ENCODE results near the gene ANKEF1. TPM values are rescaled to one million over a fixed set of nuclear protein-coding genes. Genes with fewer than 3 reads are reported as not detected.

ANKEF1 gene
- total RNA-seq, 3 donors from 2014 or later = 3.5 to 6.7 (median 6.1) TPM

- intact Hi-C loops (cut with DNase I, micrococcal nuclease) = no loop called here
- Histone ChIP-seq H3K4me1 (ENCODE audit: low read depth) (no peaks in the 10 kb centered on the region), H3K9me3 (no peaks in the 10 kb centered on the region), H3K36me3 (ENCODE audit: low read depth) (no peaks in the 10 kb centered on the region), H3K4me3 (no peak overlapping the region)
- TF ChIP-seq, protein P1, sequence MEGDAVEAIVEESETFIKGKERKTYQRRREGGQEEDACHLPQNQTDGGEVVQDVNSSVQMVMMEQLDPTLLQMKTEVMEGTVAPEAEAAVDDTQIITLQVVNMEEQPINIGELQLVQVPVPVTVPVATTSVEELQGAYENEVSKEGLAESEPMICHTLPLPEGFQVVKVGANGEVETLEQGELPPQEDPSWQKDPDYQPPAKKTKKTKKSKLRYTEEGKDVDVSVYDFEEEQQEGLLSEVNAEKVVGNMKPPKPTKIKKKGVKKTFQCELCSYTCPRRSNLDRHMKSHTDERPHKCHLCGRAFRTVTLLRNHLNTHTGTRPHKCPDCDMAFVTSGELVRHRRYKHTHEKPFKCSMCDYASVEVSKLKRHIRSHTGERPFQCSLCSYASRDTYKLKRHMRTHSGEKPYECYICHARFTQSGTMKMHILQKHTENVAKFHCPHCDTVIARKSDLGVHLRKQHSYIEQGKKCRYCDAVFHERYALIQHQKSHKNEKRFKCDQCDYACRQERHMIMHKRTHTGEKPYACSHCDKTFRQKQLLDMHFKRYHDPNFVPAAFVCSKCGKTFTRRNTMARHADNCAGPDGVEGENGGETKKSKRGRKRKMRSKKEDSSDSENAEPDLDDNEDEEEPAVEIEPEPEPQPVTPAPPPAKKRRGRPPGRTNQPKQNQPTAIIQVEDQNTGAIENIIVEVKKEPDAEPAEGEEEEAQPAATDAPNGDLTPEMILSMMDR (IDR thresholded peaks at IDR 0.05) = no peak
- ATAC-seq (no peak), DNase-seq (no peak)
Observed at GRCh38 chr20:10004900-10005299, 29.9 kb upstream of the ANKEF1 start.

DNA sequence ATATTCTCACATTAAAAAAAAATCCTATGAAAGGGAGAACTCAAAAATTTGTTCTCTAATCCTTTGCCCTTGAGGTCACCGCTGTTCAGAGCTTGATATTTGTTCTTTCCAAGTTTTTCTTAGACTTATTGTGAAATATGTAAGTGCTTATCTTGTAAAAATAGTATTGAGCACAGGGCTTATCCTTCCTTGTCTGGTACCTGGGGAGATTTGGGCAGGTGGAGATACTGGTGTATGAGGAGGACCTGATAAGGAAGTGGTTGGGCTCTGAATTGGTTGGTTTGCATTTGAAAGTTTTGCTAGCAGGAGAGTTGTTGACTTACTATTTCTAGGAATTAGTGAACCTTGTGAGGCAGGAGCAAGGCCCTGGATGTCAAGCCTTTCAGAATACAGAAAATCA, 28.9 kb upstream of the ANKEF1 start:
- Histone ChIP-seq H3K9me3 (no peaks in the 10 kb centered on the region), H3K4me3 (no peak overlapping the region), H3K36me3 (ENCODE audit: low read depth) (no peaks in the 10 kb centered on the region), H3K4me1 (ENCODE audit: low read depth) (no peaks in the 10 kb centered on the region)
- intact Hi-C loops (cut with DNase I, micrococcal nuclease) = no loop called here
- TF ChIP-seq, protein P1 (IDR thresholded peaks at IDR 0.05) = no peak
- ATAC-seq (no peak), DNase-seq (no peak)

DNA sequence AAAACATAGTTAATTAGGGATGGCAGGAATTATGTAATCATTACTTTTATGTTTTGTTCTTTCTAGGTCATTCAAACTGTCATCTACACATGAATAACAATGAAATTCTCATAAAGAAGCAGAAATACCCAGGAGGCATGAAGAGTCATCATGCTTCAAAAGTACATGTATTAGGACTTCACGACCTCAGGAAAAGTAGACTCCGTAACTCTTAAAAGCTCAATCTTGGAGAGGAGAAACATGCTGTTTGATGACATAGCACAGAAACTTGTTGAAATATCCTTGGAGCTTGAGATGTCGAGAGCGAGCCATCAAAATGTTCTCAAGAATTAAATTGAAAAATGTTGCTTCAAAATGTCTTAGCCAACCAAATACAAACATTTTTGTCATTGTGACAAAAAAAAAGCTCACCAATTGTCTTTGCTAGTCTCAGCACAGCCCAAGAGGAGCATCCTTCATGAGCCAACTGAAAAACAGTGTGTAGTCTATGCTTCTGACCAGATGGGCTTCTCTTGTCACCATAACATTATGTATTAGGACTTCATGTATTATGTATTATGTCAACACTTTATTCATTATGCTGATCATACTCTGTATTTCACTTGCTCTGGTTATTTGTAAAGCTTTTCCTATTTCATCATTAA, 28.2 kb upstream of the ANKEF1 start:
- TF ChIP-seq, protein P1 (IDR thresholded peaks at IDR 0.05) = no peak
- H3K4me3 ChIP-seq = no peak overlapping the region
- no peak for ATAC-seq
- H3K36me3 ChIP-seq (ENCODE audit: low read depth) = no peaks in the 10 kb centered on the region
- no peak for DNase-seq
- no peaks in the 10 kb centered on the region for H3K4me1 ChIP-seq (ENCODE audit: low read depth)
- intact Hi-C loops (cut with DNase I, micrococcal nuclease) = no loop called here
- no peaks in the 10 kb centered on the region for H3K9me3 ChIP-seq

DNA sequence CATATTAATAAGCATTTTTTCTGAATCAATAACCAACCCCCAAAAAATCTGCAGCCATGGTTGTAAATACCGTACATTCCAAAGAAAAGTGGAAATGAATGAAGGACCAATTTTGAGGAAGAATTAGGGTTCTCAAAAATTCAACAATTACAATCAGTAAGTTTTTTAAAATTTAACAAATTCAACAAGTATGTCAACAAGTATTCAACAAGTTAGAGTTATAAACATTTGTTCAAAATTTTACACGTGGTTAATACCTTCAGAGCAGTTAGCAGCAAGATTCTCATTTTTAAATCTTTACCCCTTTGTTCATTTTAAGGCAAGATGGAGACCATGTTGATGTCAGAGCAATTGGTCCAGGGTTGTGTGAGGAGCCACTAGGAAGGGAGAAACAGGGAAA, 27.6 kb upstream of the ANKEF1 start:
- H3K4me1 ChIP-seq (ENCODE audit: low read depth) = no peaks in the 10 kb centered on the region
- TF ChIP-seq, protein P1 (IDR thresholded peaks at IDR 0.05) = no peak
- H3K4me3 ChIP-seq = no peak overlapping the region
- intact Hi-C loops (cut with DNase I, micrococcal nuclease) = no loop called here
- DNase-seq (no peak), ATAC-seq (no peak)
- H3K9me3 ChIP-seq = no peaks in the 10 kb centered on the region
- H3K36me3 ChIP-seq (ENCODE audit: low read depth) = no peaks in the 10 kb centered on the region

DNA sequence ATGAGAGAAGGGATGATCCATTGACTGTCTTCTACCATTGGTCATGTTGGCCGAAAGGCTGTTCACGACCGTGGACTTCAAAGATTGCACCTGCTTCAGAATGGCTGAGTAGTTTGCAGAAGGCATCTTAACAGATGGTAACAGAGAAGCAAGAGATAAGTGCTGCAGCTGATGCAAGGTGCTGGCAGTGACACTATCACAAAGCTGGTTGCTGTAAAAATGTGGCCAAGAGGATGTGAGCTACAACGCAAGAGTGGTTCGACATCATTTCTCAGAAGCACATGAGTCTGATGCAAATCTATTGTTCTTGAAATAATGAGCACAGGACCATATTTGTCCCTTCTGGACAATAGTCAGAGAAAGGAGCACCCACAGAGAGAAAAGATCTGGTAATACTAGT, 27.0 kb upstream of the ANKEF1 start:
- Histone ChIP-seq H3K9me3 (no peaks in the 10 kb centered on the region), H3K4me3 (no peak overlapping the region), H3K4me1 (ENCODE audit: low read depth) (no peaks in the 10 kb centered on the region), H3K36me3 (ENCODE audit: low read depth) (no peaks in the 10 kb centered on the region)
- ATAC-seq (no peak), DNase-seq (no peak)
- intact Hi-C loops (cut with DNase I, micrococcal nuclease) = no loop called here
- TF ChIP-seq, protein P1 (IDR thresholded peaks at IDR 0.05) = no peak

- Histone ChIP-seq H3K4me3 (no peak overlapping the region), H3K4me1 (ENCODE audit: low read depth) (no peaks in the 10 kb centered on the region), H3K36me3 (ENCODE audit: low read depth) (no peaks in the 10 kb centered on the region), H3K9me3 (no peaks in the 10 kb centered on the region)
- intact Hi-C loops (cut with DNase I, micrococcal nuclease) = no loop called here
- DNase-seq = no peak
- TF ChIP-seq, protein P1 (IDR thresholded peaks at IDR 0.05) = no peak
- ATAC-seq = no peak
Observed at GRCh38 chr20:10012464-10012863, 22.3 kb upstream of the ANKEF1 start.

Measured in mucosa of descending colon (tissue), 3 donors.